Progenitor cell of endocrine pancreas (in vitro differentiated cells): ENCODE results near the gene TET1. TPM values are rescaled to one million over a fixed set of nuclear protein-coding genes. Genes with fewer than 3 reads are reported as not detected.

Experiments used
- DNase-seq: peaks from one replicate; pipeline ENCODE4 v3.0.0; 2021; ENCODE audit warnings: low spot score; ENCODE audit not compliant: unreplicated experiment
- H3K27ac Mint-ChIP-seq: 2 replicates; pipeline ENCODE4 v1.8.0; 2021; ENCODE audit warnings: mild to moderate bottlenecking, moderate library complexity, mixed read lengths
- H3K27me3 Mint-ChIP-seq: 2 replicates; pipeline ENCODE4 v1.8.0; 2021; ENCODE audit warnings: mixed read lengths
- H3K36me3 Mint-ChIP-seq: 2 replicates; pipeline ENCODE4 v1.8.0; 2022; ENCODE audit warnings: mixed read lengths; ENCODE audit not compliant: insufficient read depth
- H3K4me1 Mint-ChIP-seq: 2 replicates; pipeline ENCODE4 v1.8.0; 2021; ENCODE audit warnings: low read depth, mixed read lengths
- H3K4me3 Mint-ChIP-seq: 2 replicates; pipeline ENCODE4 v1.8.0; 2021; ENCODE audit warnings: low read depth, mild to moderate bottlenecking, moderate library complexity, mixed read lengths
- H3K9me3 Mint-ChIP-seq: 2 replicates; pipeline ENCODE4 v1.8.0; 2021; ENCODE audit warnings: low read depth, mixed read lengths
- total RNA-seq: library from RNA; stranded (reverse); gene quantifications from 2 replicates; pipeline ENCODE4 v1.2.1, GENCODE V29; 2021
- TF ChIP-seq, protein P1 (sequence below): fragments of 200-600 bp; sonication (generic); IDR thresholded peaks from one replicate; pipeline ENCODE4 v1.5.0; 2021; ENCODE audit warnings: antibody characterized with exemption, mild to moderate bottlenecking; ENCODE audit not compliant: unreplicated experiment

The TET1 gene
- total RNA-seq, 1 donor from 2014 or later: 37.3 TPM

- Mint-ChIP-seq H3K36me3 (no peaks in the 10 kb centered on the region), H3K4me1 (peaks cover 23% of the 10 kb centered on the region), H3K4me3 (peak overlapping the region; percentile 84), H3K27ac (peak overlapping the region; percentile 94), H3K9me3 (no peaks in the 10 kb centered on the region), H3K27me3 (no peaks in the 10 kb centered on the region)
- DNase-seq: peak; percentile 34
- TF ChIP-seq, protein P1, sequence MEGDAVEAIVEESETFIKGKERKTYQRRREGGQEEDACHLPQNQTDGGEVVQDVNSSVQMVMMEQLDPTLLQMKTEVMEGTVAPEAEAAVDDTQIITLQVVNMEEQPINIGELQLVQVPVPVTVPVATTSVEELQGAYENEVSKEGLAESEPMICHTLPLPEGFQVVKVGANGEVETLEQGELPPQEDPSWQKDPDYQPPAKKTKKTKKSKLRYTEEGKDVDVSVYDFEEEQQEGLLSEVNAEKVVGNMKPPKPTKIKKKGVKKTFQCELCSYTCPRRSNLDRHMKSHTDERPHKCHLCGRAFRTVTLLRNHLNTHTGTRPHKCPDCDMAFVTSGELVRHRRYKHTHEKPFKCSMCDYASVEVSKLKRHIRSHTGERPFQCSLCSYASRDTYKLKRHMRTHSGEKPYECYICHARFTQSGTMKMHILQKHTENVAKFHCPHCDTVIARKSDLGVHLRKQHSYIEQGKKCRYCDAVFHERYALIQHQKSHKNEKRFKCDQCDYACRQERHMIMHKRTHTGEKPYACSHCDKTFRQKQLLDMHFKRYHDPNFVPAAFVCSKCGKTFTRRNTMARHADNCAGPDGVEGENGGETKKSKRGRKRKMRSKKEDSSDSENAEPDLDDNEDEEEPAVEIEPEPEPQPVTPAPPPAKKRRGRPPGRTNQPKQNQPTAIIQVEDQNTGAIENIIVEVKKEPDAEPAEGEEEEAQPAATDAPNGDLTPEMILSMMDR: no peak
Observed at GRCh38 chr10:68560943-68561864, 1.1 kb downstream of the TET1 start.

GRCh38 chr10:68561865-68562649, 1.9 kb downstream of the TET1 start:
- Mint-ChIP-seq H3K36me3 (no peaks in the 10 kb centered on the region), H3K9me3 (no peaks in the 10 kb centered on the region), H3K27me3 (no peaks in the 10 kb centered on the region), H3K4me1 (peaks cover 24% of the 10 kb centered on the region), H3K27ac (peak overlapping the region; percentile 94), H3K4me3 (peak overlapping the region; percentile 84)
- TF ChIP-seq, protein P1: no peak
- peak; percentile 10 for DNase-seq

DNA sequence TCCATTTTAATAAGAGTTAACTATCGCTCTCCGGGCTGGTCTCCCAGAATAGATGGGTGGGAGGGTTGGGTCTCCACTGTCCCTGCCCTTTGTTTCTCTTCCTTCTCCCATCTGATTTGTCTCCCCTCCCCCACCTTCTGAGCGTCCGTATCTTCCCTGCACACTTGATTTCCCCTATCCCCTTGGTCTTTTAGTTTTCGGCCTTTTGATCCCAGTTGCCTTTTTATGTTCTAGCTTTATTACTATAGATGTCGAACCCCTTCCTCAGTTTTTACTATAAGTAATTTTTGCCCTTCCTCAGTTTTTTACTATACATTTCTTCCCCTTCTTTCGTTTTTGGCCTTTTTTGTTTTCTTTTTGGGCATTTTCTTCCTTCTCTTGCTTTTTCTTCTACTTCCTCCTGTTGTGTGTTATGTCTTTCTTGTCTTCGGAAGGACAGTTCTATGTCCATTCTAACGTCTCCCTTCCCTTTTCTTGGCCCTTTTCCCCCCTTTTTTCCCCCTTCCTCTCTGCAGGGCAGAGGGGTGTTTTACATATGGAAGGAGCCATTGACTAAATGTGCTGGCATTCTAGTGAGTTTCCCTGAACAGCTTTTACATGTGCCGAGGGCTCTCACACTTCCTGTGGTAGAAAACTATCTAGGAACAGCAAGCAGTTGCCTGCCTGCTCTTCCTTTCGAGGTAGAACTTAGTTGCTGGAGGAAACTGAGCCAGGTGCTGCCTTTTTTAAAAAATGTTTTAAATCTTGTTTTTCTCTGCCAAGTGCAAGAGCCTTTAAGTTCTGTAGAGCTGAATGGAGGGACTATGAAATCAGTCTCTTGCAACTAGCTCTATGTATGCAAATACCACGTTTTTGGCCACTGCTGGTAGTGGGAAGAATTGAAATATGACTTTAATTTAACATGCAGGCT, 2.8 kb downstream of the TET1 start:
- DNase-seq: no peak
- Mint-ChIP-seq H3K4me3 (peak overlapping the region; percentile 84), H3K4me1 (peaks cover 24% of the 10 kb centered on the region), H3K27me3 (no peaks in the 10 kb centered on the region), H3K27ac (peak overlapping the region; percentile 86), H3K9me3 (no peaks in the 10 kb centered on the region), H3K36me3 (no peaks in the 10 kb centered on the region)
- TF ChIP-seq, protein P1: no peak

DNA sequence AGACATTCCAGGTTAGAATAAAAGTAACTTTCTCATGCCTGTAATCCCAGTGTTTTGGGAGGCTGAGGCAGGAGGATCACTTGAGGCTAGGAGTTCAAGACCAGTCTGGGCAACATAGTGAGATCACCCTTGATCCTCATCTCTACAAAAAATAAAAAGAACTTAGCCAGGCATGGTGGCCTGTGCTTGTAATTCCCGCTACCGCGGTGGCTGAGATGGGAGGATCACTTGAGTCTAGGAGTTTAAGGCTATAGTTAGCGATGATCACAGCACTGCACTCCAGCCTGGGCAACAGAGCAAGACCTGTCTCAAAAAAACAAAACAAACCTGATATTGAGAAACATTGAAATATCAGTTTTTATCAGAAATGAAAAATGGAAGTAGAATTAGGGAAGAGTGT, 4.6 kb downstream of the TET1 start:
- Mint-ChIP-seq H3K36me3 (peaks cover 1% of the 10 kb centered on the region), H3K4me1 (peaks cover 24% of the 10 kb centered on the region), H3K4me3 (no peak overlapping the region), H3K27ac (no peak overlapping the region), H3K9me3 (no peaks in the 10 kb centered on the region), H3K27me3 (no peaks in the 10 kb centered on the region)
- no peak for DNase-seq
- TF ChIP-seq, protein P1: no peak
